Panc1 (cell line): ENCODE measurements around the gene LCOR. TPM values are rescaled to one million over a fixed set of nuclear protein-coding genes. Genes with fewer than 3 reads are reported as not detected.

Source experiments
- ATAC-seq: fragments of 200-7000 bp; cut with Tn5 transposase; 2 replicates; pipeline ENCODE4 v1.9.1; 2020; ENCODE audit warnings: mild to moderate bottlenecking, moderate library complexity
- BruUV-seq: library from RNA; stranded (reverse); fragments of 400-500 nt; replicated peaks from 2 replicates; lab custom pipeline; 2021; lab: Mats Ljungman, UMichigan
- CTCF ChIA-PET: fragments of 300-600 bp; sonication (Branson Sonifier 250); formaldehyde crosslinking; loops from one replicate; lab custom pipeline; 2022; ENCODE audit warnings: antibody characterized with exemption; lab: Charles Lee
- POLR2A ChIA-PET: fragments of 300-600 bp; sonication (Branson Sonifier 250); formaldehyde crosslinking; loops from one replicate; lab custom pipeline; 2022; ENCODE audit warnings: antibody characterized with exemption; lab: Charles Lee
- DNase-seq: peaks from one replicate; pipeline ENCODE4 v3.0.0-alpha.2; 2010; ENCODE audit warnings: low read depth, low spot score
- H3K27ac ChIP-seq: 2 replicates; pipeline ENCODE4 v1.5.1; 2011; ENCODE audit warnings: mild to moderate bottlenecking, low read length, inconsistent platforms
- H3K27me3 ChIP-seq: fragments of 200-500 bp; sonication (Bioruptor generic); 2 replicates; pipeline ENCODE4 v1.6.0; 2014; ENCODE audit warnings: low read length, inconsistent platforms; ENCODE audit not compliant: control insufficient read depth, insufficient read depth
- H3K36me3 ChIP-seq: fragments of 200-500 bp; sonication (Bioruptor generic); 2 replicates; pipeline ENCODE4 v1.5.1; 2014; ENCODE audit warnings: inconsistent platforms, mild to moderate bottlenecking, low read length, moderate library complexity; ENCODE audit not compliant: control insufficient read depth, insufficient read depth
- H3K4me1 ChIP-seq: 2 replicates; pipeline ENCODE4 v1.5.1; 2011; ENCODE audit warnings: inconsistent platforms, mild to moderate bottlenecking, low read length, moderate library complexity; ENCODE audit not compliant: control insufficient read depth, insufficient read depth
- H3K4me3 ChIP-seq, 2 experiments: 2 replicates each; pipeline ENCODE4 v1.5.1; 2011 to 2012; ENCODE audit warnings: low read depth in 2 of 2, low read length in 2 of 2, mild to moderate bottlenecking in 2 of 2, inconsistent platforms in 1 of 2, moderate library complexity in 1 of 2
- H3K9me3 ChIP-seq: fragments of 200-500 bp; sonication (Bioruptor generic); 2 replicates; pipeline ENCODE4 v1.5.1; 2014; ENCODE audit warnings: low read depth, mild to moderate bottlenecking, inconsistent platforms, low read length, moderate library complexity; ENCODE audit not compliant: control insufficient read depth, insufficient read depth
- CTCF ChIP-seq: fragments of 450-650 bp; IDR thresholded peaks from 2 replicates; pipeline ENCODE4 v1.5.1; 2017; ENCODE audit warnings: mild to moderate bottlenecking
- POLR2AphosphoS5 ChIP-seq: IDR thresholded peaks from 2 replicates; pipeline ENCODE4 v1.6.1; 2012; ENCODE audit warnings: mild to moderate bottlenecking, low read depth, low read length, moderate library complexity
- SIN3A ChIP-seq: IDR thresholded peaks from 2 replicates; pipeline ENCODE4 v1.6.1; 2012; ENCODE audit warnings: low read depth, mild to moderate bottlenecking, low read length, moderate library complexity, borderline replicate concordance; ENCODE audit not compliant: insufficient read depth
- TCF7L2 ChIP-seq: IDR thresholded peaks from 2 replicates; pipeline ENCODE4 v1.6.1; 2011; ENCODE audit warnings: mild to moderate bottlenecking, low read depth, low read length, inconsistent platforms
- in situ Hi-C: cut with HindIII; loops from 2 replicates; pipeline ENCODE4 v1.10.0; 2016; ENCODE audit warnings: low sequenced_read_pairs, low pct_unique_long_range_greater_than_20kb
- intact Hi-C: fragments of 100-400 bp; cut with micrococcal nuclease; formaldehyde crosslinking; loops from one replicate; pipeline ENCODE4 v1.10.0; 2022; ENCODE audit not compliant: unreplicated experiment
- total RNA-seq: library from RNA; stranded (reverse); gene quantifications from one replicate; pipeline ENCODE4 v1.2.1, GENCODE V29; 2021; ENCODE audit not compliant: unreplicated experiment
- TF ChIP-seq, protein P1 (sequence below), 2 experiments: IDR thresholded peaks; 2 replicates each; pipeline ENCODE4 v1.6.1; 2011 to 2012; ENCODE audit warnings: low read depth in 2 of 2, control low read depth in 1 of 2, low read length in 1 of 2, mild to moderate bottlenecking in 1 of 2, moderate library complexity in 1 of 2; ENCODE audit not compliant: insufficient read depth in 1 of 2

LCOR gene
- total RNA-seq, 1 experiment from 2014 or later = 58.0 TPM

DNA sequence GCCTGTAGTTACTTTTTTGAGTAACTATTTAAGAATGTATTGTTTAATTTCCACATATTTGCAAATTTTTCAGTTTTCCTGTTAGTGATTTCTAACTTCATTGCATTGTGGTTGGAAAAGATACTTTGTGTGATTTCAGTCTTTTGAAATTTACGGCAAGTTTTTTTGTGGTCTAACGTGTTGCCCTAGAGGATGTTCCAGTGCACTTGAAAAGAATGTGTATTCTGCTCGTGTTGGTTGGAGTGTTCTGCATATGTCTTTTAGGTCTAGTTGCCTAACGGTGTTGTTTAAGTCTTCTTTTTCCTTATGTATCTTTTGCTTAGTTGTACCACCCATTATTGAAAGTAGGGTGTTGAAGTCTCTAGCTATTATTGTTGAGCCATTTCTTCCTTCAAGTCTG lies 59.7 kb downstream of the LCOR start:
- ChIA-PET POLR2A (no interaction called here), CTCF (no interaction called here)
- no peaks in the 10 kb centered on the region for H3K36me3 ChIP-seq
- H3K4me1 ChIP-seq = no peaks in the 10 kb centered on the region; the same call in 1 of the 2 replicates
- TF ChIP-seq, protein P1, sequence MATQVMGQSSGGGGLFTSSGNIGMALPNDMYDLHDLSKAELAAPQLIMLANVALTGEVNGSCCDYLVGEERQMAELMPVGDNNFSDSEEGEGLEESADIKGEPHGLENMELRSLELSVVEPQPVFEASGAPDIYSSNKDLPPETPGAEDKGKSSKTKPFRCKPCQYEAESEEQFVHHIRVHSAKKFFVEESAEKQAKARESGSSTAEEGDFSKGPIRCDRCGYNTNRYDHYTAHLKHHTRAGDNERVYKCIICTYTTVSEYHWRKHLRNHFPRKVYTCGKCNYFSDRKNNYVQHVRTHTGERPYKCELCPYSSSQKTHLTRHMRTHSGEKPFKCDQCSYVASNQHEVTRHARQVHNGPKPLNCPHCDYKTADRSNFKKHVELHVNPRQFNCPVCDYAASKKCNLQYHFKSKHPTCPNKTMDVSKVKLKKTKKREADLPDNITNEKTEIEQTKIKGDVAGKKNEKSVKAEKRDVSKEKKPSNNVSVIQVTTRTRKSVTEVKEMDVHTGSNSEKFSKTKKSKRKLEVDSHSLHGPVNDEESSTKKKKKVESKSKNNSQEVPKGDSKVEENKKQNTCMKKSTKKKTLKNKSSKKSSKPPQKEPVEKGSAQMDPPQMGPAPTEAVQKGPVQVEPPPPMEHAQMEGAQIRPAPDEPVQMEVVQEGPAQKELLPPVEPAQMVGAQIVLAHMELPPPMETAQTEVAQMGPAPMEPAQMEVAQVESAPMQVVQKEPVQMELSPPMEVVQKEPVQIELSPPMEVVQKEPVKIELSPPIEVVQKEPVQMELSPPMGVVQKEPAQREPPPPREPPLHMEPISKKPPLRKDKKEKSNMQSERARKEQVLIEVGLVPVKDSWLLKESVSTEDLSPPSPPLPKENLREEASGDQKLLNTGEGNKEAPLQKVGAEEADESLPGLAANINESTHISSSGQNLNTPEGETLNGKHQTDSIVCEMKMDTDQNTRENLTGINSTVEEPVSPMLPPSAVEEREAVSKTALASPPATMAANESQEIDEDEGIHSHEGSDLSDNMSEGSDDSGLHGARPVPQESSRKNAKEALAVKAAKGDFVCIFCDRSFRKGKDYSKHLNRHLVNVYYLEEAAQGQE (IDR thresholded peaks at IDR 0.05; ENCODE audit: insufficient read depth in 1 of 2, low read depth in 2 of 2, low read length in 1 of 2) = no peak
- TF ChIP-seq POLR2AphosphoS5 (no peak), CTCF (no peak), SIN3A (no peak)
- H3K4me3 ChIP-seq = no peak overlapping the region
- peaks cover 8% of the 10 kb centered on the region; the same call in 1 of the 2 replicates for H3K9me3 ChIP-seq
- H3K27me3 ChIP-seq = no peaks in the 10 kb centered on the region
- in situ Hi-C loops = no loop called here
- intact Hi-C loops = no loop called here
- H3K27ac ChIP-seq = no peak overlapping the region
- ATAC-seq (no peak), DNase-seq (no peak)
- BruUV-seq = no TSS peak

- in situ Hi-C loops (no loop called here), intact Hi-C loops (no loop called here)
- ChIA-PET POLR2A (no interaction called here), CTCF (no interaction called here)
- no TSS peak for BruUV-seq
- Histone ChIP-seq H3K27me3 (no peaks in the 10 kb centered on the region), H3K27ac (no peak overlapping the region), H3K9me3 (peaks cover 8% of the 10 kb centered on the region; the same call in 1 of the 2 replicates), H3K36me3 (no peaks in the 10 kb centered on the region), H3K4me1 (no peaks in the 10 kb centered on the region; the same call in 1 of the 2 replicates), H3K4me3 (no peak overlapping the region)
- TF ChIP-seq, protein P1 (IDR thresholded peaks at IDR 0.05; ENCODE audit: insufficient read depth in 1 of 2, low read depth in 2 of 2, low read length in 1 of 2) = no peak
- no peak for TF ChIP-seq TCF7L2
- TF ChIP-seq POLR2AphosphoS5 = no peak
- TF ChIP-seq SIN3A = no peak
- TF ChIP-seq CTCF = no peak
- ATAC-seq (no peak), DNase-seq (no peak)
These were observed 63.7 kb downstream of the LCOR start for GRCh38 chr10:96895662-96896424.
